ENCODE results near the gene CCSER1.
"Not testable (repeated sequence)": the region's sequence is repeated elsewhere in the genome, so short reads cannot be mapped to it uniquely, and the experiment has no call there.

The CCSER1 gene

DNA sequence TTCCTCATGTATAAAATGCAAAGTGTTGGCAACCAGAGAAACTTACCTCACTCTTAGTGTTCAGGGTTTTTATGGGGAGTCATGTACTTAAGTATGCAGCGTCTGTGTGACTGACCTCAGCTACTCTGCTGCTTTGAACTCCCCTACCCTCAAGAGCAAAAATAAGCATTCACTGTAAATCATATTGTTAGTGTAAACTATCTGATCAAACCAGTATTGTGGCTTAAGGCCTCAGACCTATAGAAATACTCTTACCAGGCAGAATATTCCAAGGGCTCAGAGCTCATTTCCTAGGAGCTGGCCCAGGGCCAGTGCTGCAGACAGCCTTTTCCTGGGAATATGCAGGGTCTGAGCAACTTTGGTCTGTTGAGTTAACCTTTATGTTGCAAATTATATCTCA, 453.1 kb downstream of the CCSER1 start:
- no peak for DNase-seq

DNA sequence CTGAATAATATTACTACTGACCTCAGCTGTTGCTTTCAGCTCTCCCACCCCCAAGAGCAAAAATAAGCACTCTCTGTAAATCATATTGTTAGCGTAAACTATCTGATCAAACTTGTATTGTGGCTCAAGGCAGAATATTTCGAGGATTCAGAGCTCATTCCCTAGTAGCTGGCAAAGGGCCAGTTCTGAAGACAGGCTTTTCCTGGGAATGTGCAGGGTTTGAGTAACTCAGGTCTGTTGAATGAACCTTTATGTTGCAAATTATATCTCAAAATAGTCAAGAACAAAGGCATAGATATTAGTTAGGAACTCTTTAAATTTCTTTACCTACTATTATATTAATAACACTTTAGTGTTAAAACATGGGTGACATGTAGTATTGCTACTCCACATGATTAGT, 454.9 kb downstream of the CCSER1 start:
- DNase-seq: no peak

DNA sequence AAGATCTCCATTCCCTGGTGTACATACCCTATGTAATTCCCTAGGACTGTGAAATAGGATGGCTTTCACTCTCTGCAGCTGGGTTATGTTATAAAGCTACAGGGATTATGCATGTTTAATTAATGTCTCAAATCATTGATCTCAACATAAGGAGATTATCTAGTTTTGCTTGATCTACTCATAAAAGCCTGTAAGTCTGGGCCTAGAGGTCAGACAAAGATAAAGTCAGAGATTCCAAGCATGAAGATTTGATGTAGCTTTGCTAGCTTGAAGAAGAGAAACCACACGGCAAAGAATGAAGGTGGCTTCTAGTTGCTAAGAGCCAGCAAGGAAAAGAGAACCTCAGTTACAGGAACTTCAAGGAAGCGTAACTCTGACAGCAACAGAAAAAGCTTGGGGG, 456.9 kb downstream of the CCSER1 start:
- DNase-seq: no peak

DNA sequence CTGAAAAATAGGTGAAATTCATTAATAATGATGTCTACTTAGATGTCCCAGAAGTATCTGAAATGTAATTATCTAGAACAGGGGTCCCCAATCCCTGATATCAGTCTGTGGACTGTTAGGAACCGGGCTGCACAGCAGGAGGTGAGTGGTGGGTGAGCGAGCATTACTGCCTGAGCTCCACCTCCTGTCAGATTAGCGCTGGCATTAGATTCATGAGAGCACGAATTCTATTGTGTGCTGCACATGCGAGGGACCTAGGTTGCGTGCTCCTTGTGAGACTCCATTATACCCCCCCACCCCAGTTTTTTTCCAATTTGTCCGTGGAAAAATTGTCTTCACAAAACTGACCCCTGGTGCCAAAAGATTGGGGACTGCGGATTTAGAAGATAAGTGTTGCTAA, 458.8 kb downstream of the CCSER1 start:
- no peak for DNase-seq

DNA sequence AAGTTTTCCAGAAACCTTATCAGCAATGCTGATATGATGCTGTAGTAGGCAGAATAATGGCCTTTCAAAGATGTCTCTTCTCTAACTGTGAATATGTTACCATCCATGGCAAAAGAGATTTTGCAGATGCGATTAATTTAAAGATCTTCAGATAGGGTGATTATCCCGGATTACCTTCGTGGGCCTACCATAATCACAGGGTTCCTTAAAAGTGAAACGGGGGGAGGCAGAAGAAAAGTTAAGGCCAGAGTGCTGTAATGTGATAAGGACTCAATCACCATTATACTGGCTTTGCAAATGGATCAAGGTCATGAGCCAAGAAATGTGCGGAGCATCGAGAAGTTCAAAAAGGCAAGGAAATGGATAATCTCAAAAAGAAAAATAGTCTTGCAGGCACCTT, 459.6 kb downstream of the CCSER1 start:
- no peak for DNase-seq

DNA sequence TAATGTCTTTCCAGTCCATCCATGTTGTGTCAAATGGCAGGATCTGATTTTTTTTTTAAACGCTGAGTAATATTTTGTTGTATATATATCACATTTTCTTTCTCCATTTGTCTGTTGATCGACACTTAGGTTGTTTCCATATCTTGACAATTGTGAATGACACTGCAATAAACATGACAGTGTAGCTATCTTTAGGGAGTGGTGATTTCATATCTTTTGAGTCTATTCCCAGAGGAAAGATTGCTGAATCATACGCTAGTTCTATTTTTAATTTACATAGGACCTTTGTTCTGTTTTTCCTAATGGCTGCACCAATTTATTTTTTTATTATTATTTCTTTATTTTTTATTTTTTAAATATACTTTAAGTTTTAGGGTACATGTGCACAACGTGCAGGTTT, 470.7 kb downstream of the CCSER1 start:
- DNase-seq: no peak

DNA sequence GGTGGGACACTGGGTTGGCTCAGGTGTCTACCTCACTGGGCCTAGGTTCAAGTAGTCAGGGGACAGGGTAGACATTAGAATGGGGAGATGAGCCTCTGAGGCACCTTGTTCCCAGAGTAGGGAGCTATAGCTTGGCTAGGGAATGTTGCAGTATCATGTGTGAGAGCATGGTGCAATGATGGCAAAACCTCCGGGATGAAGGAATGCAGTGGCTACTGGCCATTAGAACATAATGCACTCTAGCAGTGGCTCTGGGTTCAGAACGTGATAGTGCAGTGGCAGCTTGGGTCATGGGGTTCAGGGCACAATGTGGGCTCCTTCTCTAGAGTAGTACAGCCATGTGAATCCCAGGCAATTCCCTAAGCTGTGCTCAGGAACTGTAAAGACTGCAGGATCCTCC, 471.5 kb downstream of the CCSER1 start:
- no peak for DNase-seq

DNA sequence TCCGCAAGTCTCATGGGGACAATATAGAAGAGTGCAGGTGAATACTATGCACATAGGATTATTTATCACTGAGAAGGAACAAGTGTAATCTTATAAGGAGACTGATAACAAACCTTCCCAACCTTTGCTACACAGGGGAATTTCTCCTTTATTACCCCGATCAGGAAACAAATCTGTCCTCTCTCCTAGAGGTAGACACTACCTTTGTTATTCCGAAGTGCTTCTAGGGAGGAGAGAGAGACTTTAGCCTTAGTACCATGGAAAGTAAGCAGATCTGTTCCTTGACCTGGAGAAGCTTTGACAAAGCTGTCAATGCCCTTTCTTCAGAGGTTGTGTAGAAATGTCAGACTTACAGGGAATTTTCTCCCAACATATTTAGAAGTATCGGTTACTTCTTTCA, 475.5 kb downstream of the CCSER1 start:
- no peak for DNase-seq

DNA sequence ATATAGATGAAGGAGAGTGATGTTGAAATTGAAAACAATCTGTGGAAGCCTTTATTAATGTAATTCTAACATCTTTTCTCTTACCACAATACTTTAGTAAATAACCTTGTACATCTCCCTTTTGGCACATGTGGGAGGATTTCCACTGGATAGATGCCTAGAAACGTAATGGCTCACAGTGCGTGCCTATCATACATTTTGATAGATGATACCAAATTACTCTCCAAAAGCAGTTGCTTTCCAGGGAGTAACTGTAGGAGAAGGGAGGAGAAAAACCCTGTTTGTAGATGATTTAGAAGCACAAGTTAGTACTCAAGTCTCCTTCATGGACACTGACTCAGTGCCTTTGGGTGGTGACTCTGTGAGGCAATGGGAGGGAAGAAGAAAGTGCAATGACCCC, 476.3 kb downstream of the CCSER1 start:
- DNase-seq: peak; percentile 69

DNA sequence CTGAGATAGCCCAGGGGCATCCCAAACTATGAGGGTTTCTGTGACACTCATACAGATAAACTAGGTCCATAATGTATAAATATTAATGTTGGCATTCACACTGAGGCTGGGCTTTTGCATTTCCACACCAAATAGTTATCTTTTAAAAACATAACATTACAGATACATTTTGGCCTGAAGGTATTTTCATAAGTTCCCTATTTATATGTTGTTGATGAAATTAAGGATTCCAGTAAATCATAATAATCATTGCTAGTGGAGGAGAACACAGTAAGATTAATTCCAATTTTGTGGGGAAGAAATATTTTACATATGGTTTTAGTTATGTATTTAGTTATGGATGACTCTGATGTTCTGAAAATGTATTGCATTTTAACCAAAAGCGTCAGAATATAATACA, 479.6 kb downstream of the CCSER1 start:
- no peak for DNase-seq

DNA sequence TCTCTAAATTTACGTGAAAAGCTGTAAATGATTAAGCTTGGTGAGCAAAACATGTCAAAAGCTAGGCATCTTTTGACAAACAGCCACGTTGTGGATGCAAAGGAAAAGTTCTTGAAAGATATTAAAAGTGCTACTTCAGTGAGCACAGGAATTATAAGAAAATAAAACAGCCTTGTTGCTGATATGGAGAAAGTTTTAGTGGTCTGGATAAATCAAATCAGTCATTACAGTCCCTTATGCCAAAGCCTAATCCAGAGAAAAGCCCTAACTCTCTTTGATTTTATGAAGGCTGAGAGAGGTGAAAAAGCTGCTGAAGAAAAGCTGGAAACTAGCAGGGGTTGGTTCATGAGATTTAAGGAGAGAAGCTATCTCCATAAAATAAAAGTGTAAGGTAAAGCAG, 487.2 kb downstream of the CCSER1 start:
- DNase-seq: no peak

DNA sequence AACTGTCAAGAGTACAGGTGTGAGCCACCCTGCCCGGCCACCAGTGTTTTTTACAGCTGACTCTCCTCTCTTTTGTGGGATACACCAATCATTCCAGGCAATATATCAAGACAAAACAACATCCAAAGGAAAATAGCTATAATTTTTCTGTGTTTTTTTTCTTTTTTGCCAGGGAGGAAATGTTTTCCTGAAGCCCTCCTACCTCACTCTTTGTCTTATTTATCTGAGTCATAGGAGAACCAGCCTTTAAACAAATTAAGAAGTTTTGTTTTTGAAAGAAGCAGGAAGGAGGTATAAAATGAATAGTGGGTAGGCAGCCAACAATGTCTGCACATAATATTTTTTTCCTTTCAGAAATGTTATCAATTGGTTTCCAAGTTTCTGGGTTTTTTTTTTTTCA, 493.9 kb downstream of the CCSER1 start:
- no peak for DNase-seq

DNA sequence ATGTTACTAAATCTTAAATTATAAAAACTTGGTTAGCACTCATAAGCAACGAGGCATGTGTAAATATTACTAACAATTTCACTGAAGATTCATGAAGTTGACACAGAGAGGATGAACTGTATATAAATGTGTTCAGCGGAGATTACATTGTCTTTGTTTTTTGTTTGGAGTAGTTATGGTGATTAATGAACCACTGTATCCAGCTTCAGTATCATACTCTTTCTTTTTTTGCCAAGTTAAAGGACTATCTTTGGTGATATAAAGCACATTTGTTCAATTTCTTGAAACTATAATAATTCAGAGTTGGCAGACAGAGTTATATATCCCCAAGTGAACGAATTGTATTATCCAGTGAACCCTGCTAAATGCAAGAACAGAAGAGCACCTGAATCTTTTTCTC, 497.6 kb downstream of the CCSER1 start:
- no peak for DNase-seq

DNA sequence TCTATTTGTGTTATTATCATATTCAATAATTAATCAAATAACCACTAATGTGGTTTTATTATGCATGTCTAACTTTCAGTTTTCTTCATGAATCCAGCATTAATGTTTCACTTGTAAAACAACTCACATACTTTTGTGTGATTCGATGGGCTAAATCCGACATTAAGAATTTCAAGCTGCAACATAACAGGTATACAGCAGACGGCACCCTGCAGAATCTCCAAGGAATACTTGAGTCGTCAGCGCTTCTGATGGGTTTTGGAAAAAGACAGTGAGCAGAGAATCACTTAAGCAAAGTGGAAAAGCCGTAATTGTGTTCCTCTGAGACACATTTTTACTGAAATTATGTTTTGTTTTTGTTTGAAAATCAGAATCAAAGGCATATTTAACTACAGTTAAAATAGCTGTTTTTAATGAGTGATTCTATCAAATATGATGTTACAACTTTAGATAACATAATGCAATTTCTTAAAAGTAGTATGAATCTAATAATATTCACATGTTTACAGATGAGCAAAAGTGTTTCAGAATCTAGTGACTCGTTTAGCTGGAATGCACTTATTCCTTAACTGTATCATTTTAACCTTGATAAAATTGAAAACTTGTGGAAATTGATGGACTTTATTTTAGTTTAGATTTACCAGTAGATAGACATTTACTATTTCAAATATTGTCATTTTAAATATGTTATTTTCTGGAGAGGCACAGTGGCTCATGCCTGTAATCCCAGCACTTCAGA, 514.8 kb downstream of the CCSER1 start:
- no peak for DNase-seq

DNA sequence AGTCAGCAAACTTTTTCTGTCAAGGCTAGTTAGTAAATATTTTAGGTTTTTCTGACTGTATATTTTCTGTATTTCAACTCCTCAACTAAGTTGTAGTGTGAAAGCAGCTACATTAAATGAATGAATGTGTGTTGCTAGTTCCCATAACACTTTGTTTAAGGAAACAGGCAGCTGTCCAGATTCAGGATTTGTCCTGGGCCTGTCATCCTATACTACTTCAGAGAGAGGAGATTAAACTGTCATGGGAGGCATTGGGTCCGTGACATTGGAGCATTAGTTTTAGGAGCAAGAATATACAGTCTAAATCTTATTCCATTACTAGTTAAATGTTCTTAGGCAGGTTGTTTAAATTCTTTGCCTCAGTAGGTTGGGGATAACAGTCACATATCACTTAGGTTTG, 516.0 kb downstream of the CCSER1 start:
- DNase-seq: no peak

DNA sequence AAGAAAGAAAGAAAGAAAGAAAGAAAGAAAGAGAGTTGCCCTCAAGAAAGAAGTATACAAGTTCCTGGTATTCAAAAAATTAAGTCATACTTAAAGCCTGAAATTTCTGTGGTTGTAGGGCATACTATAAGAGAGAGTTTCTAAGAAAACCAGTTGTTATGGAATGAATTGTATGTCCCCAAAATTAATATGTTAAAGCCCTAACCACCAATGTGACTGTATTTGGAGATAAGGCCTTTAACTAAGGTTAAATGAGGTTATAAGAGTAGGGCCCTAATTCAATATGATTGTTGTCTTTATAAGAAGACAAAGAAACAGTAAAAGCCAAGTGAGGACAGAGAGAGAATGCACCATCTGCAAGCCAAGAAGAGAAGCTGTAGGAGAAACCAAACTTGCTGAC, 521.1 kb downstream of the CCSER1 start:
- DNase-seq: no peak

DNA sequence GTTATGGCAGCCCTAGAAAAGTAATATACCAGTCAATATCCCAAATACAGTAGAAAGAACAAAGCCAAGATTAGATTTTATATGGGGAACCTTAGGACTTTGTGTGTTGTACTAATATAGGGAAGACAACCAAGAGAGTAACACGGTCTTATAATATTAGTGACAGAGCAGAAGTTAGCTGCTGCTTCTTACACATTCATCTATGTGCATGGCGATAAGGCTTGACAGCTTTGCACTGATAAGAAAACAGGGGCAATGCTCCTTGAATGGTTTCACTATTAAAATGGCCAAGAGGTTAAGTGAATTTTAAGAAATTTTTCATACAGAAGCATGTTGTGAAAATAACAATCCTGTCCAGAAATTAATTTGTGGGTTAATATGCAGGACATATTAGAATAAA, 521.6 kb downstream of the CCSER1 start:
- DNase-seq: no peak

DNA sequence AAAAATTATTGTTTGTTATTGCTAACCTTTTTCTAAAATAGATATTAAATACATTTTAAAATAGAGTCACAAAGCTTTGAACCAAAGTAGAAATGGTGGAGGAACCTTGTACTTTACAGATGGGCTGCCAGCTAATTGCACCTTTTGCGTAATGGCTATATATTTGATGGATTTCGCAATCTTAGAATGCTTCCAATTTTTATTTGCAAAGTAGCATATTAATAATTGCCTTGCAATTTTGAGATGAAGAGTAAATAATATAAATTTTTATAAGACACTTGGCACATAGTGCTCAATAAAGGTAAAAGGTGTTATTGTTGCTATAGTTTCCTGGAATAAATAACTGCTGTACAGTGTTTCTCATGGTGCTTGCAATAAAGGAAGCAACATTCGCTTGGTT, 533.5 kb downstream of the CCSER1 start:
- no peak for DNase-seq

DNA sequence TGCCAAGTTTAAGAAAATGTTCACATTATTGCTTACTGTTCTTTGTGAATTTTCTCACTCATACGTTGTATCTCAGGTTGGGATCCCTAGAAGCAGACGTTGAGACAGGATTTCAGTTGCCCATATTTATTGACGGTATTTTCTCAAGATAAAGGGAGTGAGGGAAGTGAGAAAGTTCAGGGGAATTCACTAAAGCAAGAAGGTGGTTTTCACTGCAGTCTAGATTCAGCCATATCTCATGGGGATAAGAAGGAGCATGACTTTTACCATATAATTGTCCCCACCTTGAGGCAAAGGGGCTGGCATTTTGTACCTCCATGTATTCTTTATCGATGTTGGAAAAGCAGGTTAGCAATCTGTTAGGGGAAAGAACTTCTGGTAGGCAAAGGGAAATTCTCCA, 543.0 kb downstream of the CCSER1 start:
- no peak for DNase-seq

DNA sequence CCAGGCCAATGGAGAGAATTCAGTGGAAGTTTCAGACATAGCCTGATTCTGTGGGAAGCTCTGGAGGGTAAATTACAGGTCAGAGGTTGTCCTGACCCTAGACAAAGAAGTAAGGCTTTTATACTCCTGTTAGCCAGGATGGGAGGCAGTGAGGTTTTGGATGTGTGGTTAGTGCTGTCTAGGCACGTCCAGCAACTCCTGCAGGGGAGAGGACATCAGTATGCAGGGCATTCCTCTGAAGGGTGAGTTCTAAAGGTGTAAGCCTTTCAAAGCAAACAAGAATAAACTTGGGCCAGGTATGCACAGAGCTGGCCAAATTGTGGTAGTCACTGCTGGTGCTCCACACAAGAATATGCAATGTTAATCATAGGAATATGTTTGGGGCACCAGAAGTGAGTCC, 562.5 kb downstream of the CCSER1 start:
- DNase-seq: no peak

DNA sequence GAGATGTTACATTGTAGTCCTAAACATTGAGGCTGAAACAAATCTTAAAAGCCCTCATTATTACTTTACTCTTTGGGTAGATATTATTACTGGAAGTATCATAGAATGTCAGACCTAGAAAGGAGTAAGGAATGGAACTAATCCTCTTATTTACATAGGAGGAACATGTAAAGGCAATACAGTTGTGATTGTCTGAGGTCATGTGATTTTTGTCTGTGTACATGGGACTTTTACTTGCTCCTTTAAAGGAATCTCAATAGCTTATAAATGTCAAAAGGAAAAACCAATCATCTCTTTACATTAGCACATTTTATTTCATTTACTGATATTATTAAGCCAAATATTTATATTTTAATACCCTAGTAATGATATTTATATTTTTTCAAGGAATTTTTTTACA, 568.2 kb downstream of the CCSER1 start:
- DNase-seq: no peak

DNA sequence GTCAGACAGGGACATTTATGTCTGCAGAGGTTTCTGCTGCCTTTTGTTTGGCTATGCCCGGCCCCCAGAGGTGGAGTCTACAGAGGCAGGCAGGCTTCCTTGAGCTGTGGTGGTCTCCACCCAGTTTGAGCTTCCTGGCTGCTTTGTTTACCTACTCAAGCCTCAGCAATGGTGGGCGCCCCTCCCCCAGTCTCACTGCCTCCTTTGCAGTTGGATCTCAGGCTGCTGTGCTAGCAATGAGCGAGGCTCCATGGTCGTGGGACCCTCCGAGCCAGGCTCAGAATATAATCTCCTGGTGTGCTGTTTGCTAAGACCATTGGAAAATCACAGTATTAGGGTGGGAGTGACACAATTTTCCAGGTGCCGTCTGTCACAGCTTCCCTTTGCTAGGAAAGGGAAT, 578.3 kb downstream of the CCSER1 start:
- not testable (repeated sequence) for DNase-seq

DNA sequence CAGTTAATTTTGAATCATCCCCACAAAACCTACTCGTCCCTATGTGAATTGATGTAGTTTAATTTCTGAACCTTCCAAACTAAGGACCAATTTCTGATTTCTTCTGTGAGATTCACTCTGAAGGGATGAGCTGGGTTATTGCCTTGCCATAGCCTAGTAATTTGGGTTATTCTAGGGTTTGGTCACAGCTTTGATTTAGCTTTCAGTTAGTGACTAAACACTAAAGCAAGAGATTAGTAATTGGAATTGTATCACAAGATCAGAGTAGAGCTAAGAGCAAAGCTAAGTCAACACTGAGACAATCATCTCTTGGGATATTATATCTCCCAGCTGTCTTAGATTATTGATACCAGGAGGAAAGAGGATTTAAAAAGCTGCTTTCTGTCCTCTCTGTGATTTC, 588.0 kb downstream of the CCSER1 start:
- no peak for DNase-seq

DNA sequence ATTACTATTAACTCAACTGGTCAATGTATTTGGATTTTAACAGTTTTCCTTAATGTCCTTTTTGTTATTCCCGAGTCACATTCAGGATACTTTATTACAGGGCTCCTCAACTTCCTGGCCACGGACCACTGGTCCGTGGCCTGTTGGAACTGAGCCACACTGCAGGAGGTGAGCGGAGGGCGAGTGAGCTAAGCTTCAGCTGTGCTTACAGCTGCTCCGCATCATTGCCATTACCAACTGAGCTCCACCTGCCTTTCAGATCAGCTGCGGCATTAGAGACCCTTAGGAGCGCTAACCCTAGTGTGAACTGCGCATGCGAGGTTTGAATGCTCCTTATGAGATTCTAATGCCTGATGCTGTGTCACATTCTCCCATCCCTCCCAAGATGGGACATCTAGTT, 591.7 kb downstream of the CCSER1 start:
- DNase-seq: no peak

DNA sequence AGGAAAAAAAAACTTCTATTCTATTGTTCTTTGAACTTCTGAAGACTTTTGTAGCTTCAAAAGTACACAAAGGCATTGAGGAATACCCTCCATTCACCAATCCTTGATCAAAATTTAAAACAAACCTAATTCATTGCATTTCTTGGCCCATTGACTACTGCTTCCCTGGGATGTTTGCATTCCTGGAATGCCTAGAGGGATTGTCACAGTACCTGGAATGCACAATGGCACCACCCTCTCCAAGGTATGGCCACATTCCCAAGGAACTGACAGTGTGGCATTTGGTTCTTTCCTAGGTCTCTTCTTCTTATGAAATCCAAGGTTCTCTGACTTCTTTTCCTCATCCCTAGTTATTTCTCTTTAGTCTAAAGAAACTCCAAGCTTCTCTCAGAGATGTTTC, 600.7 kb downstream of the CCSER1 start:
- no peak for DNase-seq

DNA sequence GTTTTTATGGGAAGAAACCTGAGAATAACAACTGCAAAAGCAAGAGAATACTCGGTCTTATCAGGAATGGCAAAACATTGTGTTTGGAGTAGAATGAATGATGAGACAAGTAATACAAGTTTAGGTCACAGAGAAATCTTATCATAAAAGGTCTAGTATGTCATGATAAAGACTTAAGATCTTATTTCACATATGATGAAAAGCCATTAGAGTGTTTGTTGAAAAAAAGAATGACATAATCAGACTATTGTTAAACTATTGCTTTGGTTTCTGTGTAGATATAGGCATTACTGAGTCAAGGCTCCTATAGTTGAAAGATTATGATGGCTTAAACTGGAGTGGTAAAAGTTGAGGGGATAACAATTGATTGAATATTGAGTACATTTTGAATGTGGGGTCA, 603.6 kb downstream of the CCSER1 start:
- no peak for DNase-seq
